Measurements from ENCODE around the gene HAUS5. TPM values are rescaled to one million over a fixed set of nuclear protein-coding genes. Genes with fewer than 3 reads are reported as not detected.

HAUS5 gene
- total and polyA plus RNA-seq, 8 donors = 12.1 to 32.7 (median 24.8) TPM

GRCh38 chr19:35615036-35615435, 2.5 kb downstream of the HAUS5 start:
- peaks cover 4 to 10% of the 10 kb centered on the region in 2 donors for H3K4me1 ChIP-seq
- DNase-seq = no peak
- TF ChIP-seq CTCF (IDR thresholded peaks at IDR 0.05) = no peak
- no peak for ATAC-seq
- intact Hi-C loops (cut with DNase I) = no loop called here
- H3K27me3 ChIP-seq = no peaks in the 10 kb centered on the region
- H3K27ac ChIP-seq = no peak overlapping the region
- H3K36me3 ChIP-seq = peaks cover 0 to 30% of the 10 kb centered on the region in 2 donors
- H3K4me3 ChIP-seq = no peak overlapping the region
- no peaks in the 10 kb centered on the region for H3K9me3 ChIP-seq

GRCh38 chr19:35618857-35619256, 6.3 kb downstream of the HAUS5 start:
- TF ChIP-seq CTCF (IDR thresholded peaks at IDR 0.05) = no peak
- peaks cover 0 to 37% of the 10 kb centered on the region in 2 donors for H3K36me3 ChIP-seq
- H3K9me3 ChIP-seq = no peaks in the 10 kb centered on the region
- H3K4me1 ChIP-seq = no peaks in the 10 kb centered on the region
- DNase-seq (no peak), ATAC-seq (no peak)
- no peak overlapping the region for H3K27ac ChIP-seq
- intact Hi-C loops (cut with DNase I) = no loop called here
- no peak overlapping the region for H3K4me3 ChIP-seq
- H3K27me3 ChIP-seq = no peaks in the 10 kb centered on the region

GRCh38 chr19:35619290-35619923, 6.9 kb downstream of the HAUS5 start:
- DNase-seq = no peak
- H3K4me1 ChIP-seq = no peaks in the 10 kb centered on the region
- peaks cover 0 to 37% of the 10 kb centered on the region in 2 donors for H3K36me3 ChIP-seq
- no peak for ATAC-seq
- no peaks in the 10 kb centered on the region for H3K27me3 ChIP-seq
- no peaks in the 10 kb centered on the region for H3K9me3 ChIP-seq
- H3K27ac ChIP-seq = no peak overlapping the region
- no peak for TF ChIP-seq CTCF (IDR thresholded peaks at IDR 0.05)
- intact Hi-C loops (cut with DNase I) = no loop called here
- H3K4me3 ChIP-seq = no peak overlapping the region

- DNase-seq (no peak), ATAC-seq (no peak)
- Histone ChIP-seq H3K36me3 (peaks cover 0 to 37% of the 10 kb centered on the region in 2 donors), H3K27me3 (no peaks in the 10 kb centered on the region), H3K27ac (no peak overlapping the region), H3K4me3 (no peak overlapping the region), H3K4me1 (no peaks in the 10 kb centered on the region), H3K9me3 (no peaks in the 10 kb centered on the region)
- TF ChIP-seq CTCF (IDR thresholded peaks at IDR 0.05) = no peak
- intact Hi-C loops (cut with DNase I) = no loop called here
Measured at GRCh38 chr19:35620001-35620400, 7.5 kb downstream of the HAUS5 start.

GRCh38 chr19:35621708-35622107, 9.2 kb downstream of the HAUS5 start:
- H3K4me1 ChIP-seq = no peaks in the 10 kb centered on the region
- no peaks in the 10 kb centered on the region for H3K27me3 ChIP-seq
- peaks cover 0 to 25% of the 10 kb centered on the region in 2 donors for H3K36me3 ChIP-seq
- intact Hi-C loops (cut with DNase I) = no loop called here
- TF ChIP-seq CTCF (IDR thresholded peaks at IDR 0.05) = no peak
- DNase-seq = no peak
- H3K9me3 ChIP-seq = no peaks in the 10 kb centered on the region
- no peak for ATAC-seq
- H3K27ac ChIP-seq = no peak overlapping the region
- H3K4me3 ChIP-seq = no peak overlapping the region
